MCF 10A (cell line): ENCODE data around the gene BRD2. TPM values are rescaled to one million over a fixed set of nuclear protein-coding genes. Genes with fewer than 3 reads are reported as not detected.
"Not testable (repeated sequence)": the region's sequence is repeated elsewhere in the genome, so short reads cannot be mapped to it uniquely, and the experiment has no call there.

Source experiments
- BruUV-seq: library from RNA; stranded (reverse); fragments of 400-500 nt; replicated peaks from 2 replicates; lab custom pipeline; 2021; lab: Mats Ljungman, UMichigan
- CTCF ChIA-PET: fragments of 300-600 bp; sonication (Branson Sonifier 250); formaldehyde crosslinking; extraction: SDS; loops from one replicate; lab custom pipeline; 2021; ENCODE audit warnings: antibody characterized with exemption, inconsistent platforms; lab: Yijun Ruan, JAX
- POLR2A ChIA-PET: fragments of 300-600, 350-650 bp; sonication (Branson Sonifier 250); formaldehyde crosslinking; extraction: SDS; loops from one replicate; lab custom pipeline; 2020; ENCODE audit warnings: antibody characterized with exemption, inconsistent platforms; lab: Yijun Ruan, JAX
- DNase-seq: peaks from one replicate; pipeline ENCODE4 v3.0.0-alpha.2; 2018; ENCODE audit not compliant: unreplicated experiment
- H3K27ac Mint-ChIP-seq: one replicate; pipeline ENCODE4 v1.8.0; 2022; ENCODE audit warnings: mild to moderate bottlenecking, low read depth, mixed read lengths; ENCODE audit not compliant: unreplicated experiment
- H3K27me3 Mint-ChIP-seq: one replicate; pipeline ENCODE4 v1.8.0; 2022; ENCODE audit warnings: mixed read lengths; ENCODE audit not compliant: insufficient read depth, unreplicated experiment
- H3K36me3 Mint-ChIP-seq: one replicate; pipeline ENCODE4 v1.8.0; 2022; ENCODE audit warnings: mild to moderate bottlenecking, moderate library complexity, mixed read lengths; ENCODE audit not compliant: insufficient read depth, unreplicated experiment
- H3K4me1 Mint-ChIP-seq: one replicate; pipeline ENCODE4 v1.8.0; 2022; ENCODE audit warnings: mixed read lengths; ENCODE audit not compliant: insufficient read depth, unreplicated experiment
- H3K4me3 Mint-ChIP-seq: one replicate; pipeline ENCODE4 v1.8.0; 2022; ENCODE audit warnings: mild to moderate bottlenecking, moderate library complexity, mixed read lengths; ENCODE audit not compliant: unreplicated experiment
- H3K9me3 Mint-ChIP-seq: one replicate; pipeline ENCODE4 v1.8.0; 2022; ENCODE audit warnings: mixed read lengths; ENCODE audit not compliant: unreplicated experiment
- CTCF ChIP-seq: fragments of 200-600 bp; IDR thresholded peaks from one replicate; pipeline ENCODE4 v1.8.0; 2022; ENCODE audit warnings: antibody characterized with exemption, mild to moderate bottlenecking; ENCODE audit not compliant: unreplicated experiment
- intact Hi-C: fragments of 100-400 bp; cut with micrococcal nuclease; formaldehyde crosslinking; loops from 2 replicates; pipeline ENCODE4 v1.14.1; 2022
- total RNA-seq: library from RNA; stranded (reverse); gene quantifications from 2 replicates; pipeline ENCODE4 v1.2.3, GENCODE V29; 2022

BRD2 gene
- total RNA-seq, 1 experiment from 2014 or later: 223 TPM

GRCh38 chr6:32941214-32941768, 27.1 kb upstream of the BRD2 start:
- H3K27me3 Mint-ChIP-seq: peaks cover 68% of the 10 kb centered on the region
- no peak overlapping the region for H3K4me3 Mint-ChIP-seq

GRCh38 chr6:32942555-32943123, 25.8 kb upstream of the BRD2 start:
- intact Hi-C loops: not testable (repeated sequence)

More at GRCh38 chr6:32941214-32941768, 27.1 kb upstream of the BRD2 start:
- peaks cover 5% of the 10 kb centered on the region for H3K4me1 Mint-ChIP-seq
- CTCF ChIA-PET: interaction anchor here (0.6 to 5.2 kb wide), 5 partner anchors 9 to 176 kb away, joined by 3 to 51 read pairs (median 5); partner anchors contain the start of gene HLA-DMA
- H3K36me3 Mint-ChIP-seq: no peaks in the 10 kb centered on the region
- no TSS peak for BruUV-seq
- H3K9me3 Mint-ChIP-seq: no peaks in the 10 kb centered on the region
- intact Hi-C loops: no loop called here
- no peak for TF ChIP-seq CTCF
- no peak for DNase-seq
- POLR2A ChIA-PET: interaction anchor here (0.7 to 4.1 kb wide), 4 partner anchors 27 to 829 kb away, joined by 5 to 21 read pairs (median 8); partner anchors contain the start of gene BRD2
- H3K27ac Mint-ChIP-seq: no peak overlapping the region

DNA sequence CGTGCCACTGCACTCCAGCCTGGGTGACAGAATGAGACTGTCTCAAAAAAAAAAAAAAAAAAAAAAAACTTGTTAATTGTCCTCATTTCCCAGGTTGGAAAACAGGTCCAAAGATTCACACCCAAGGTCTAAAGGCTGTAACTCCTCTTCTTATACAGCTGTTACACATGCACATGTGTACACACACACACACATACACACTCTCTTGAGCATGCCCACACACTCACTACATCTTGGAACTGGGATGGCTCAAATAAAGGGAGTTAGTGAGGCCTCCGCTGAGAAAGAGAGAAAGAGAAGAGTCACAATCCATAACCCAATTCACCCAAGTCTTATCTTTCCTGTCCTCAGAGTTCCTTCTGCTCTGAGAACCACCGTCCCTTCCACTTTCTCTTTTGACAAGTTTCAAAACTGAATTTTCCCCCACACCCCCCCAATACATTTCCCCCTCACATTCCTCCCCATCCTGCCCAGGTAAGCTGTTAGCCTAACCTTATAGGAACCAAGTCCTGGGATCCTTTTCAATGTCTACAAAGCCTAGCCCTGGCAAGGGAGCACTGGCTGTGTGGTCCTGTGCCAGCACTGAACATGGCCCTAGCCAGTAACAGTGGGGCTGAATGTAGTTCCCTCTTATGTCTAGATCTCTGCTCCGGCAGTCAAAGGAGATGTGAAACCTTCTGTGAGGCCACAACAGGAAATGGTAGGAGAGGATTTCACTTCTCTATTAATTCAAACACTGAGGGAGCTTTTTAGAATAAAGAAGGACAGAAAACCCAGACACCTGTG, 24.3 kb upstream of the BRD2 start:
- Mint-ChIP-seq H3K4me3 (no peak overlapping the region), H3K9me3 (no peaks in the 10 kb centered on the region), H3K27me3 (peaks cover 41% of the 10 kb centered on the region), H3K4me1 (peaks cover 5% of the 10 kb centered on the region), H3K36me3 (no peaks in the 10 kb centered on the region), H3K27ac (no peak overlapping the region)
- ChIA-PET CTCF (interaction anchor here (0.5 to 5.2 kb wide), 4 partner anchors 10 to 1251 kb away, joined by 3 to 51 read pairs (median 17); partner anchors contain the start of gene HLA-DMA), POLR2A (interaction anchor here (1.1 to 1.3 kb wide), 2 partner anchors 23 to 106 kb away, joined by 3 to 4 read pairs; no protein-coding TSS in a partner anchor)
- no peak for TF ChIP-seq CTCF
- DNase-seq: no peak
- intact Hi-C loops: no loop called here
- BruUV-seq: no TSS peak

More at GRCh38 chr6:32942555-32943123, 25.8 kb upstream of the BRD2 start:
- DNase-seq, H3K9me3 Mint-ChIP-seq, H3K27ac Mint-ChIP-seq, BruUV-seq, H3K36me3 Mint-ChIP-seq, H3K4me3 Mint-ChIP-seq, H3K4me1 Mint-ChIP-seq: not testable (repeated sequence)
- POLR2A ChIA-PET: interaction anchor here (2.6 to 4.1 kb wide), 2 partner anchors 25 to 29 kb away, joined by 11 to 21 read pairs; partner anchors contain the start of gene BRD2
- CTCF ChIA-PET: interaction anchor here (0.6 to 5.2 kb wide), 7 partner anchors 9 to 58 kb away, joined by 3 to 51 read pairs (median 7); partner anchors contain the start of gene HLA-DMA
- peaks cover 55% of the 10 kb centered on the region for H3K27me3 Mint-ChIP-seq

DNA sequence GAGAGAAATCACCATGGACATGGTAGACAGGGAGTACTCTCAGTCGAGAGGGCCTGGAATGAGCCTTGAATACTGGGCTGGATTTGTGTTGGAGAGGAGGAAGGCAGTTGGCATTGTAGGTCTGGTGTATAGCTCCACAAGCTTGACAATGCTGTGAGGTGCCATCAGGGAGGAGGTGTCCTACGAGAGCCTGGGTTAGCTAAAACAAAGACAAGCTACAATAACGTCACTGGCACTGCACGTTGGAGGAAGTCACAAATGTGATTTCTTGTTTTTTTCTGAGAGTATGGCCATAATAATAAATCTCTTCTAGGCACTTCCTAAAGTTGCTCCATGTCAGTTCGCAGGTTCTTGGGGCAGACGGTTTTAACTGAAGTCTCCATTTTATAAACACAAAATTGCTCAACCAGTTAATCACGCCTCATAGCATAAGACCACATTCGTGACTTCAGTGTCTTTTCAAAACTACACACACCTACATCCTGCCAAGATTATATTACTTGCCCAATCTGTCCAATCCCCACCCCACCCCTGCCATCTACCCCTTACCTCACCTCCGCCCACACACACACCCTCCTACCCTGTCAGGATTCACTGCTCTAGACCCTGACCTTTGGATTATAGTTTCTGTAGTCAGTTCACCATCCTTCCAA, 23.2 kb upstream of the BRD2 start:
- POLR2A ChIA-PET: interaction anchor here (1.1 kb wide), 1 partner anchor 107 kb away, joined by 3 read pairs; no protein-coding TSS in a partner anchor
- Mint-ChIP-seq H3K9me3 (no peaks in the 10 kb centered on the region), H3K4me1 (peaks cover 5% of the 10 kb centered on the region), H3K36me3 (no peaks in the 10 kb centered on the region), H3K27me3 (peaks cover 29% of the 10 kb centered on the region), H3K4me3 (no peak overlapping the region), H3K27ac (no peak overlapping the region)
- intact Hi-C loops: no loop called here
- no TSS peak for BruUV-seq
- peak; percentile 49 for DNase-seq
- TF ChIP-seq CTCF: no peak
- CTCF ChIA-PET: interaction anchor here (0.6 to 3.0 kb wide), 2 partner anchors 12 to 806 kb away, joined by 4 to 27 read pairs; no protein-coding TSS in a partner anchor
